Body of pancreas (tissue), 4 donors: ENCODE results near the gene NBAS.

Experiments used
- POLR2A ChIP-seq, 3 donors: fragments of 450-650 bp; IDR thresholded peaks; one replicate each; pipeline ENCODE4 v1.6.1; 2016; ENCODE audit warnings: antibody characterized with exemption in 3 of 3, mild to moderate bottlenecking in 2 of 3
- TF ChIP-seq, protein P1 (sequence below), 7 experiments: fragments of 450-650 bp in 4 of 7; fragments of 200-600 bp in 3 of 7; sonication (generic) in 3 of 7; IDR thresholded peaks; one replicate each; pipeline ENCODE4 v1.5.1; 2016 to 2019; ENCODE audit warnings: antibody characterized with exemption in 7 of 7

DNA sequence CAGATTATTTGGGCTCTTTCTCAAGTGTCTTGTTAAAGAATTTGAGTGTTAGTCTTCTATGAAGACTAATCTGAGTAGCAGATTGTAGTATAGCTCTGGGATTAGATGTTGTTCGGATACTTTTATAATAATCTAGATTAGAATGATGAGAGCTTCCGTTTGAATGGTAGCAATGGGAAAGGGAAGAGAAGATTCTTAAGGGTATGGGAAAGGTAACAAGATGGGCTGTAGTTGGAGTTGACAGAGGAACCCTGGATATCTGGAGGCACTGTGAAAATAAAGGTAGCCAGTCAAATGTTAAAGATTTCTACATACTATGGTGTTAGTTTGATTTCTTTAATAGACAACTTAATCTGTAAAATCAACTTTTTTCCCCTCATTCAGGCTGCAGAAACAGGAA lies 35.2 kb upstream of the NBAS start:
- TF ChIP-seq POLR2A (IDR thresholded peaks at IDR 0.05), result no peak
- TF ChIP-seq, protein P1, sequence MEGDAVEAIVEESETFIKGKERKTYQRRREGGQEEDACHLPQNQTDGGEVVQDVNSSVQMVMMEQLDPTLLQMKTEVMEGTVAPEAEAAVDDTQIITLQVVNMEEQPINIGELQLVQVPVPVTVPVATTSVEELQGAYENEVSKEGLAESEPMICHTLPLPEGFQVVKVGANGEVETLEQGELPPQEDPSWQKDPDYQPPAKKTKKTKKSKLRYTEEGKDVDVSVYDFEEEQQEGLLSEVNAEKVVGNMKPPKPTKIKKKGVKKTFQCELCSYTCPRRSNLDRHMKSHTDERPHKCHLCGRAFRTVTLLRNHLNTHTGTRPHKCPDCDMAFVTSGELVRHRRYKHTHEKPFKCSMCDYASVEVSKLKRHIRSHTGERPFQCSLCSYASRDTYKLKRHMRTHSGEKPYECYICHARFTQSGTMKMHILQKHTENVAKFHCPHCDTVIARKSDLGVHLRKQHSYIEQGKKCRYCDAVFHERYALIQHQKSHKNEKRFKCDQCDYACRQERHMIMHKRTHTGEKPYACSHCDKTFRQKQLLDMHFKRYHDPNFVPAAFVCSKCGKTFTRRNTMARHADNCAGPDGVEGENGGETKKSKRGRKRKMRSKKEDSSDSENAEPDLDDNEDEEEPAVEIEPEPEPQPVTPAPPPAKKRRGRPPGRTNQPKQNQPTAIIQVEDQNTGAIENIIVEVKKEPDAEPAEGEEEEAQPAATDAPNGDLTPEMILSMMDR (IDR thresholded peaks at IDR 0.05), result no peak
